DMS114 treated with DMSO at 0.1 percent for 48 hours (cell line): ENCODE measurements around the gene PLCH1.

Experiments used
- DNase-seq: peaks from one replicate; lab custom pipeline; 2025; ENCODE audit not compliant: unreplicated experiment; lab: John Stamatoyannopoulos, UW

Gene PLCH1

GRCh38 chr3:155690921-155691320, 54.0 kb downstream of the PLCH1 start:
- no peak for DNase-seq

GRCh38 chr3:155688481-155688880, 56.4 kb downstream of the PLCH1 start:
- no peak for DNase-seq

- no peak for DNase-seq
Measured at GRCh38 chr3:155683344-155683720, 61.5 kb downstream of the PLCH1 start.

GRCh38 chr3:155682426-155683343, 62.2 kb downstream of the PLCH1 start:
- DNase-seq, result no peak

- peak; percentile 32 for DNase-seq
Measured at GRCh38 chr3:155676252-155676981, 68.5 kb downstream of the PLCH1 start.

GRCh38 chr3:155675094-155675493, 69.8 kb downstream of the PLCH1 start:
- no peak for DNase-seq

- DNase-seq, result no peak
Measured at GRCh38 chr3:155673421-155673820, 71.5 kb downstream of the PLCH1 start.

- DNase-seq, result no peak
Measured at GRCh38 chr3:155670335-155670734, 74.5 kb downstream of the PLCH1 start.

- no peak for DNase-seq
Measured at GRCh38 chr3:155667988-155668387, 76.9 kb downstream of the PLCH1 start.

GRCh38 chr3:155664925-155665695, 79.8 kb downstream of the PLCH1 start:
- no peak for DNase-seq

GRCh38 chr3:155663467-155664212, 81.2 kb downstream of the PLCH1 start:
- no peak for DNase-seq

- DNase-seq, result no peak
Measured at GRCh38 chr3:155661760-155662159, 83.1 kb downstream of the PLCH1 start.

GRCh38 chr3:155661042-155661441, 83.8 kb downstream of the PLCH1 start:
- DNase-seq, result no peak

- no peak for DNase-seq
Measured at GRCh38 chr3:155658671-155659261, 86.1 kb downstream of the PLCH1 start.

GRCh38 chr3:155658006-155658405, 86.9 kb downstream of the PLCH1 start:
- no peak for DNase-seq

GRCh38 chr3:155657161-155657560, 87.7 kb downstream of the PLCH1 start:
- DNase-seq, result no peak

GRCh38 chr3:155656466-155656865, 88.4 kb downstream of the PLCH1 start:
- DNase-seq, result no peak

- no peak for DNase-seq
Measured at GRCh38 chr3:155651489-155652218, 93.2 kb downstream of the PLCH1 start.

GRCh38 chr3:155648013-155648591, 96.8 kb downstream of the PLCH1 start:
- DNase-seq, result no peak
